Type B pancreatic cell (in vitro differentiated cells): ENCODE measurements around the gene FAU. TPM values are rescaled to one million over a fixed set of nuclear protein-coding genes. Genes with fewer than 3 reads are reported as not detected.
A peak's percentile ranks its signal among the peaks of the same experiment; 100 is the strongest.

Source experiments
- DNase-seq: peaks from one replicate; pipeline ENCODE4 v3.0.0; 2021; ENCODE audit warnings: mixed read lengths; ENCODE audit not compliant: unreplicated experiment; ENCODE audit errors: extremely low spot score
- H3K27ac Mint-ChIP-seq: 2 replicates; pipeline ENCODE4 v1.8.0; 2021; ENCODE audit warnings: mild to moderate bottlenecking, mixed read lengths
- H3K27me3 Mint-ChIP-seq: 2 replicates; pipeline ENCODE4 v1.8.0; 2021; ENCODE audit warnings: mixed read lengths
- H3K36me3 Mint-ChIP-seq: 2 replicates; pipeline ENCODE4 v1.8.0; 2021; ENCODE audit warnings: mixed read lengths
- H3K4me1 Mint-ChIP-seq: one replicate; pipeline ENCODE4 v1.8.0; 2021; ENCODE audit warnings: mixed read lengths; ENCODE audit not compliant: unreplicated experiment
- H3K4me3 Mint-ChIP-seq: 2 replicates; pipeline ENCODE4 v1.8.0; 2021; ENCODE audit warnings: mild to moderate bottlenecking, mixed read lengths
- H3K9me3 Mint-ChIP-seq: 2 replicates; pipeline ENCODE4 v1.8.0; 2021; ENCODE audit warnings: mixed read lengths
- total RNA-seq: library from RNA; stranded (reverse); gene quantifications from 2 replicates; pipeline ENCODE4 v1.2.1, GENCODE V29; 2021; ENCODE audit warnings: low replicate concordance
- TF ChIP-seq, protein P1 (sequence below): fragments of 200-600 bp; sonication (generic); conservative IDR thresholded peaks from 2 replicates; pipeline ENCODE4 v1.5.0; 2021; ENCODE audit warnings: antibody characterized with exemption, mild to moderate bottlenecking

The FAU gene
- total RNA-seq, 1 donor from 2014 or later, result 758 TPM

DNA sequence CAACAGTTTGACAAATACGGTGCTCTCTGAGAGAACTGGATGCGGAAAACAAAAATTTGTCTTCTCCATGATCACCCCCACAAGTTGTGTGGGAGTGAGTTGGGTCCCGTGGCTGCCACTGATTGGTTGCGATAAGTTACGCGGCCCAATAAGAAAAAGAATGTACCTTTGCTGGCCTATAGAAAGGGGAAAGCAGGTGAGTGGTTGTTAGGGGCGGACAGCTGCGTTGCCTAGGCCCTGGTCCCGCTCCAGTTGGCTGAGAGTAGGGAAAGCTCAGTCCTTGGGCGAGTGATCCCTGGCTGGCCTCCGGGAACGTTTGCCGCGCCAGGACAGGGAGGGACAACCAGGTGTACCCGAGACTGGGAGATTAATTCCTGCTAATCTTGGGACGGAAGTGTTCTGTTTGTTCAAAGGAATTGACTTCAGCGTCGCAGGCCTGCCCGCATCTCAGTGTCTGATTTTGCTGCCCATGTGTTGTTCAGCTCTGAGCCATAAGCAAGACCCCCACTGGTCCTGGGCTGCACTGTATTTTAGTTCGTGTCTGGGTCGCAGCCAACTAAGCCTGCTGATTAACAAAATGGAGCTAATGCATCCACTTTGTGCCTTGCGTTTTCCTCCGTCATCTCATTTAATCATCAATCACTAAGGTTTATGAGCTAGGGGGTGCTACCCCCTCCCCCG is 13.2 kb upstream of the FAU start:
- peak; percentile 83 for DNase-seq
- TF ChIP-seq, protein P1, sequence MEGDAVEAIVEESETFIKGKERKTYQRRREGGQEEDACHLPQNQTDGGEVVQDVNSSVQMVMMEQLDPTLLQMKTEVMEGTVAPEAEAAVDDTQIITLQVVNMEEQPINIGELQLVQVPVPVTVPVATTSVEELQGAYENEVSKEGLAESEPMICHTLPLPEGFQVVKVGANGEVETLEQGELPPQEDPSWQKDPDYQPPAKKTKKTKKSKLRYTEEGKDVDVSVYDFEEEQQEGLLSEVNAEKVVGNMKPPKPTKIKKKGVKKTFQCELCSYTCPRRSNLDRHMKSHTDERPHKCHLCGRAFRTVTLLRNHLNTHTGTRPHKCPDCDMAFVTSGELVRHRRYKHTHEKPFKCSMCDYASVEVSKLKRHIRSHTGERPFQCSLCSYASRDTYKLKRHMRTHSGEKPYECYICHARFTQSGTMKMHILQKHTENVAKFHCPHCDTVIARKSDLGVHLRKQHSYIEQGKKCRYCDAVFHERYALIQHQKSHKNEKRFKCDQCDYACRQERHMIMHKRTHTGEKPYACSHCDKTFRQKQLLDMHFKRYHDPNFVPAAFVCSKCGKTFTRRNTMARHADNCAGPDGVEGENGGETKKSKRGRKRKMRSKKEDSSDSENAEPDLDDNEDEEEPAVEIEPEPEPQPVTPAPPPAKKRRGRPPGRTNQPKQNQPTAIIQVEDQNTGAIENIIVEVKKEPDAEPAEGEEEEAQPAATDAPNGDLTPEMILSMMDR, result no peak
- Mint-ChIP-seq H3K36me3 (no peaks in the 10 kb centered on the region), H3K4me3 (peak overlapping the region; percentile 97), H3K9me3 (no peaks in the 10 kb centered on the region), H3K27me3 (peaks cover 3% of the 10 kb centered on the region), H3K4me1 (peaks cover 22% of the 10 kb centered on the region), H3K27ac (peak overlapping the region; percentile 100)

DNA sequence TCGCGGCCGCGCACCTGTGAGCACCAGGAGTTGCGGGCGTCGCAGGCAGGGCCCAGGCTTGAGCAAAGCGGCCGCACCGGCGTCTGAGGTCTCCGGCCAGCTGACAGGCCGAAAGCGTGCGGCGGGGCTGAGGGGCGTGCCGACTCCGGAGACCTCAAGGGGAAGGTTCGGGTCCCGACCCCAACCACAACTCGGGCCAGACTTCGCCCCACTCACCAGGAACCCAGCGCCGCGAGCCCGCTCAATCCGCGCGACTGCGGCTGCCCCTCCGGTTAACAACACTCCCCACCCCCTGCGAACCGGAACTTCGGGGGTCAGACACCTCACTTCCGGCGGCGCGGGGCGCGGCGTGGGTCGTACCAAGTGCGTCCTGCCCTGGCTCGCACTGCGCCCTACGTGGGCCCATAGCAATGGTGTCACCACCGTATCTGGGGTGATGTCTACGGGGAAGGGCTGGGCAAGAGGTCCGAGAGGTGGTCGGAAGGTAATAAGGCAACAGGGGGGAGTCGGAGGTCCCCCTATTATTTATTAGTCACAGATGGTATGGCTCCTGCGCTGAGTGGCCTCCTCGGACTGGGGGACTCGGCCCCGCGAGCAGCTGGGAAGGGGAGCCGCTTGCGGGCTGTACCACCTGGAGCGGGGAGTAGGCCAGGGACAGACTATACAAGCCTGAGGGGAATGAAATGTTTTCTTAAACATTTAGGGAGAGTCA is 12.5 kb upstream of the FAU start, which contains the start of gene SYVN1:
Gene SYVN1, minus strand, starts transcription at position 280 of the 712 bp plus-strand sequence. CDS start 918 bp downstream, outside the sequence.
- Mint-ChIP-seq H3K4me1 (peaks cover 22% of the 10 kb centered on the region), H3K36me3 (no peaks in the 10 kb centered on the region), H3K27me3 (no peaks in the 10 kb centered on the region), H3K27ac (peak within 1 kb of the TSS; percentile 100), H3K9me3 (no peaks in the 10 kb centered on the region), H3K4me3 (peak within 1 kb of the TSS; percentile 97)
- TF ChIP-seq, protein P1, result no peak
- DNase-seq, result peak; percentile 90

DNA sequence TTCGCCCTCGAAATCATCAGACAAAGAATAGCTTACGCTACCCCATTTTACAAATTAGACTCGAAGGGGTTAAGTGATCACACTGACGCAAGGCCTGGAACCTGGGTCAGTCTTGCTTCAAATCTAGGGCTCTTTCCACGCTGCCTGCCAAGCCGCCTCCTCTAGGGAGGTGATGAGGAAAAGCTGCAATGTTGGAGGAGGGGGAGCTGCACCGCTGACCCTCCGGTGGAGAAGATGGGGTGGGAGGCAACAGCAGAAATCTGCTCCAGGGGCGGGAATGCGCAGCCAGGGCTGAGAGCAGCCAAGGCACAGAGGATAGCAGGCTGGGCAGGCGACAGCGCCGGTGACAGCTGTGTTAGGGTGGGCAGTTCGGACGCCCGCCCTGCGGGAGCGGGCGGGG is 11.8 kb upstream of the FAU start:
- Mint-ChIP-seq H3K27me3 (no peaks in the 10 kb centered on the region), H3K27ac (peak overlapping the region; percentile 100), H3K4me1 (peaks cover 22% of the 10 kb centered on the region), H3K4me3 (peak overlapping the region; percentile 97), H3K9me3 (no peaks in the 10 kb centered on the region), H3K36me3 (no peaks in the 10 kb centered on the region)
- TF ChIP-seq, protein P1, result no peak
- no peak for DNase-seq

DNA sequence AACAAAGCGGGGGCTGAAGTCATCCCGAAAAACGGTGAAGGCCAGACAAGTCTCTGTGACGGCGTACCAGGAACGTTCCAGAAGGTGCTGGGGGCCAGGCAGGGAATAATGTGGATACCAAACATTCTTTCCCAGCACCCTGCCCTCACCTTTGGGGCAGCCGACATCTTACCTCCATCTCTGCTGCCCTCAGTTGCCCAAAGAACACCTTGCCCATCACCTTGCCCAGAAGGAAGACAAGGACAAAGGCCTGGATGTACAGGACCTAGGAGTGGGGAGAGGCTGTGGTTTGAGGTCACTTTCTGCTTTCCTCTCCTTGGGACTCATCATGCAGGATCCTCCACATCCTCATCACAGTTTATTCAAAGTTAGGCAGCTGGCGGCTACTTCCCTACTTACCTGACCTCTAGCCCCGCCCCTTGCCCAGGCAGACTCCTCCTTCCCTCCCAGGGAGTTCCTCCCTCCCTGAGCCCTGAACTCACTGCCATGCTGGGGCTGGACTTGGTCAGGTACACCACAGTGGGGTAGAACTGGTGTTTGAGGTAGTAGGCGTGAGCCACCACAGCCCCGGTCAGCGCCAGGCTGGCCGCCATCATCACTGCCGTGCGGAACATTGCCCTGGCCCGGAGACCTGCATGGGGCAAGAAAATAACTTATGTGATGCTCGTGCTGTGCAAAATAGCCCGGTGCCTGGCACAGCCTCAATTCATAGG is 11.2 kb upstream of the FAU start:
- no peaks in the 10 kb centered on the region for H3K9me3 Mint-ChIP-seq
- peak overlapping the region; percentile 97 for H3K4me3 Mint-ChIP-seq
- peak overlapping the region; percentile 100 for H3K27ac Mint-ChIP-seq
- TF ChIP-seq, protein P1, result no peak
- no peaks in the 10 kb centered on the region for H3K36me3 Mint-ChIP-seq
- peaks cover 22% of the 10 kb centered on the region for H3K4me1 Mint-ChIP-seq
- no peaks in the 10 kb centered on the region for H3K27me3 Mint-ChIP-seq
- no peak for DNase-seq

DNA sequence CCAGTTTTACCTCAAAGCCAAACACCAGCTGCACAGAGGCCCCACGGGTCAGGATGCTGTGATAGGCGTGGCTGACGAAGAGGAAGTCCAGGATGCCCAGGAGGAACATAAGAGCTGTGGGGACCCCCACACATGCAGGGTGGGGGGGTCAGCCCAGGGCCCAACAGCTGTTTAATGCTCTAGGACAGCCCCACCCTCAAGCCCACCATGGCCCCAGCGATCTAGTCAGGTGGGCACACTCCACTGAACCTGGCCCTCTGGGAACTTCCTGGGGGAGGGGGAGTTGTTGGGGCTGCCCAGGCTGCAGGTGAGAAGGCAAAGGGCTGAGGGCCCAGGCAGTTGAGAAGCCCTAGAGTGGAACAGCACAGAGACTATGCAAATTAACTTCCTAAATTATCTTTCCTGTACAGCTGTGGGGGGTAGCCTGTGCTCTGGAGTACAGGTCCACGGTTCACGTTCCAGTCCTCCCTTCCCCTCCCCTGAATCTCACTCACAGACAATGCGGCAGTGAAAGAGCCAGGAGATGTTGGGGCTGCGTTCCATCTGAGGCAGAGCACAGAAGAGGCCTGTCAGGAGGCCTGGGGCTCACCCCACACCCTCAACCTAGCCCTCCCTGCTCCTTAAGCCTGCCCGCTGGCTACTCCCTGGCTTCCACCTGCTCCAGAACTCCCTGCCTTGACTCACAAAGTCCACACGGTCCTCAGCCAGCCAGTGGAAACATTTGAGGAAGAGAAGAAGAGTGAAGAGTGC is 10.5 kb upstream of the FAU start:
- no peaks in the 10 kb centered on the region for H3K36me3 Mint-ChIP-seq
- DNase-seq, result no peak
- peaks cover 22% of the 10 kb centered on the region for H3K4me1 Mint-ChIP-seq
- peak overlapping the region; percentile 100 for H3K27ac Mint-ChIP-seq
- TF ChIP-seq, protein P1, result no peak
- H3K4me3 Mint-ChIP-seq, result peak overlapping the region; percentile 97
- no peaks in the 10 kb centered on the region for H3K9me3 Mint-ChIP-seq
- no peaks in the 10 kb centered on the region for H3K27me3 Mint-ChIP-seq
